ENCODE results near the gene MOB3B. TPM values are rescaled to one million over a fixed set of nuclear protein-coding genes. Genes with fewer than 3 reads are reported as not detected.

The MOB3B gene
- total RNA-seq, 1 experiment from 2014 or later = 0.19 TPM

- no peak overlapping the region for H3K27ac ChIP-seq (ENCODE audit: low read depth, low read length, poor library complexity, severe bottlenecking)
- no peaks in the 10 kb centered on the region for H3K27me3 ChIP-seq (replicated peaks; ENCODE audit: insufficient read depth, low read depth, low read length, poor library complexity)
- intact Hi-C loops (cut with micrococcal nuclease; ENCODE audit: unreplicated experiment) = no loop called here
- H3K4me1 ChIP-seq (ENCODE audit: insufficient read depth, low read length, poor library complexity, severe bottlenecking) = no peaks in the 10 kb centered on the region
- no peaks in the 10 kb centered on the region for H3K36me3 ChIP-seq (ENCODE audit: insufficient read depth, low read length, poor library complexity, severe bottlenecking)
- no peak for DNase-seq (ENCODE audit: low spot score)
- ChIA-PET POLR2A (ENCODE audit: low non-redundant PET) (no interaction called here), CTCF (no interaction called here)
- H3K4me3 ChIP-seq (ENCODE audit: low read depth, low read length, poor library complexity, severe bottlenecking) = no peak overlapping the region
- TF ChIP-seq EZH2 (IDR thresholded peaks at IDR 0.05; ENCODE audit: borderline replicate concordance, low read depth, low read length, poor library complexity, severe bottlenecking) (no peak), CTCF (conservative IDR thresholded peaks at IDR 0.05; ENCODE audit: low read depth, low read length) (no peak)
- H3K9me3 ChIP-seq (ENCODE audit: low read depth, low read length, poor library complexity, severe bottlenecking) = no peaks in the 10 kb centered on the region
- BruUV-seq (replicated peaks) = no TSS peak
Measured at GRCh38 chr9:27445057-27445595, 84.5 kb downstream of the MOB3B start.

- ChIA-PET POLR2A (ENCODE audit: low non-redundant PET) (no interaction called here), CTCF (no interaction called here)
Measured at GRCh38 chr9:27442464-27442863, 87.2 kb downstream of the MOB3B start.

GRCh38 chr9:27441741-27442070 is 87.9 kb downstream of the MOB3B start:
- no peak for TF ChIP-seq EZH2 (IDR thresholded peaks at IDR 0.05; ENCODE audit: borderline replicate concordance, low read depth, low read length, poor library complexity, severe bottlenecking)
- no peak for TF ChIP-seq CTCF (conservative IDR thresholded peaks at IDR 0.05; ENCODE audit: low read depth, low read length)
- H3K4me3 ChIP-seq (ENCODE audit: low read depth, low read length, poor library complexity, severe bottlenecking) = no peak overlapping the region
- H3K36me3 ChIP-seq (ENCODE audit: insufficient read depth, low read length, poor library complexity, severe bottlenecking) = no peaks in the 10 kb centered on the region
- no peak for DNase-seq (ENCODE audit: low spot score)
- no peak overlapping the region for H3K27ac ChIP-seq (ENCODE audit: low read depth, low read length, poor library complexity, severe bottlenecking)
- BruUV-seq (replicated peaks) = no TSS peak
- no peaks in the 10 kb centered on the region for H3K9me3 ChIP-seq (ENCODE audit: low read depth, low read length, poor library complexity, severe bottlenecking)
- ChIA-PET CTCF (no interaction called here), POLR2A (ENCODE audit: low non-redundant PET) (no interaction called here)
- intact Hi-C loops (cut with micrococcal nuclease; ENCODE audit: unreplicated experiment) = no loop called here
- H3K27me3 ChIP-seq (replicated peaks; ENCODE audit: insufficient read depth, low read depth, low read length, poor library complexity) = no peaks in the 10 kb centered on the region
- H3K4me1 ChIP-seq (ENCODE audit: insufficient read depth, low read length, poor library complexity, severe bottlenecking) = no peaks in the 10 kb centered on the region

More at GRCh38 chr9:27442464-27442863, 87.2 kb downstream of the MOB3B start:
- BruUV-seq (replicated peaks) = no TSS peak
- Histone ChIP-seq H3K27me3 (replicated peaks; ENCODE audit: insufficient read depth, low read depth, low read length, poor library complexity) (no peaks in the 10 kb centered on the region), H3K36me3 (ENCODE audit: insufficient read depth, low read length, poor library complexity, severe bottlenecking) (no peaks in the 10 kb centered on the region), H3K4me1 (ENCODE audit: insufficient read depth, low read length, poor library complexity, severe bottlenecking) (no peaks in the 10 kb centered on the region), H3K27ac (ENCODE audit: low read depth, low read length, poor library complexity, severe bottlenecking) (no peak overlapping the region), H3K9me3 (ENCODE audit: low read depth, low read length, poor library complexity, severe bottlenecking) (no peaks in the 10 kb centered on the region), H3K4me3 (ENCODE audit: low read depth, low read length, poor library complexity, severe bottlenecking) (no peak overlapping the region)
- TF ChIP-seq EZH2 (IDR thresholded peaks at IDR 0.05; ENCODE audit: borderline replicate concordance, low read depth, low read length, poor library complexity, severe bottlenecking) = no peak
- no peak for TF ChIP-seq CTCF (conservative IDR thresholded peaks at IDR 0.05; ENCODE audit: low read depth, low read length)
- intact Hi-C loops (cut with micrococcal nuclease; ENCODE audit: unreplicated experiment) = no loop called here
- no peak for DNase-seq (ENCODE audit: low spot score)
